Karpas-422 (cell line): ENCODE measurements around the gene KRT25. TPM values are rescaled to one million over a fixed set of nuclear protein-coding genes. Genes with fewer than 3 reads are reported as not detected.

Source experiments
- DNase-seq: peaks from one replicate; pipeline ENCODE4 v3.0.0-alpha.2; 2015
- H2AFZ ChIP-seq: fragments of 200-600 bp; sonication (generic); 2 replicates; pipeline ENCODE4 v1.6.1; 2014; ENCODE audit warnings: antibody characterized with exemption, low read length, mixed read lengths
- H3K27ac ChIP-seq: fragments of 200-600 bp; sonication (generic); 2 replicates; pipeline ENCODE4 v1.5.1; 2014; ENCODE audit warnings: mild to moderate bottlenecking, low read length, moderate library complexity
- H3K27me3 ChIP-seq: fragments of 200-600 bp; sonication (generic); 2 replicates; pipeline ENCODE4 v1.6.1; 2014; ENCODE audit warnings: low read length, mixed read lengths
- H3K36me3 ChIP-seq: fragments of 200-600 bp; sonication (generic); 2 replicates; pipeline ENCODE4 v1.6.1; 2014; ENCODE audit warnings: low read length, mixed read lengths; ENCODE audit not compliant: insufficient read depth
- H3K4me1 ChIP-seq: fragments of 200-600 bp; sonication (generic); 2 replicates; pipeline ENCODE4 v1.6.1; 2014; ENCODE audit warnings: mild to moderate bottlenecking, low read length, mixed read lengths
- H3K4me2 ChIP-seq: fragments of 200-600 bp; sonication (generic); 2 replicates; pipeline ENCODE4 v1.6.1; 2014; ENCODE audit warnings: low read length, low read depth, mild to moderate bottlenecking; ENCODE audit not compliant: poor library complexity, severe bottlenecking
- H3K4me3 ChIP-seq: fragments of 200-600 bp; sonication (generic); 2 replicates; pipeline ENCODE4 v1.5.1; 2014; ENCODE audit warnings: mild to moderate bottlenecking, antibody characterized with exemption, low read length, mixed read lengths
- H3K79me2 ChIP-seq: fragments of 200-600 bp; sonication (generic); 2 replicates; pipeline ENCODE4 v1.6.1; 2014; ENCODE audit warnings: mild to moderate bottlenecking, low read length, mixed read lengths
- H3K9ac ChIP-seq: fragments of 200-600 bp; sonication (generic); 2 replicates; pipeline ENCODE4 v1.6.0; 2014; ENCODE audit warnings: low read length
- H3K9me2 ChIP-seq: fragments of 200-600 bp; sonication (generic), shearing (Covaris generic); replicated peaks from 2 replicates; pipeline ENCODE4 v1.6.0; 2014; ENCODE audit warnings: mild to moderate bottlenecking, low read length, moderate library complexity; ENCODE audit not compliant: insufficient read depth
- H3K9me3 ChIP-seq: fragments of 300-700, 200-600 bp; sonication (generic); 2 replicates; pipeline ENCODE4 v1.6.1; 2014; ENCODE audit warnings: low read length, mixed read lengths
- H4K20me1 ChIP-seq: fragments of 200-600 bp; sonication (generic); 2 replicates; pipeline ENCODE4 v1.6.1; 2014; ENCODE audit warnings: mild to moderate bottlenecking, antibody characterized with exemption, low read length, low read depth; ENCODE audit not compliant: insufficient read depth
- total RNA-seq: library from RNA; depleted of rRNA; stranded (reverse); fragments of >200 nt; shearing (Covaris generic); gene quantifications from 2 replicates; pipeline ENCODE4 v1.2.3, GENCODE V29; 2014; ENCODE audit warnings: low replicate concordance

The KRT25 gene
- total RNA-seq, 1 experiment from 2014 or later: not detected

DNA sequence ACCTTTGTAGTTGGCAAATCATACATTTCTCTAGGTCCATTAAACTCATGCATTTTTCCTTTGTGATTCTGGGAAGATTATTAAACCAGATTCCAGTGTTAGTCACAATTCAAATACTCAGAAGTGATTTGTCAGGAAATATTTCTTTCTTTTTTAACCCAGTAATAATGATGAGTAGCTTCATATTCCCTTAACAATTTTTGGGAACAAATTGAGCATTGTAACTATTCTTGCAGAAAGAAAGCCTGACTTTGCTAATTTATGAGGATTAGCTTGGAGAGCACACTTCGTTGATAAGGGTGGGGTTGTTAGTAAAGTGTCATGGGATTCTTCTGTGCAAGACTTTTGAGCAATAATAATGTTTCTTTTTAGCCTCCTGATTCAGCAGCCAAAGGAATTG, 32.9 kb downstream of the KRT25 start:
- Histone ChIP-seq H3K27ac (no peak overlapping the region), H3K4me2 (no peak overlapping the region), H3K36me3 (no peaks in the 10 kb centered on the region), H3K27me3 (no peaks in the 10 kb centered on the region), H3K9me3 (no peaks in the 10 kb centered on the region), H3K79me2 (no peaks in the 10 kb centered on the region), H4K20me1 (no peaks in the 10 kb centered on the region), H3K4me1 (no peaks in the 10 kb centered on the region), H3K4me3 (no peak overlapping the region), H3K9me2 (no peaks in the 10 kb centered on the region), H2AFZ (no peak overlapping the region), H3K9ac (no peak overlapping the region)
- DNase-seq: no peak

DNA sequence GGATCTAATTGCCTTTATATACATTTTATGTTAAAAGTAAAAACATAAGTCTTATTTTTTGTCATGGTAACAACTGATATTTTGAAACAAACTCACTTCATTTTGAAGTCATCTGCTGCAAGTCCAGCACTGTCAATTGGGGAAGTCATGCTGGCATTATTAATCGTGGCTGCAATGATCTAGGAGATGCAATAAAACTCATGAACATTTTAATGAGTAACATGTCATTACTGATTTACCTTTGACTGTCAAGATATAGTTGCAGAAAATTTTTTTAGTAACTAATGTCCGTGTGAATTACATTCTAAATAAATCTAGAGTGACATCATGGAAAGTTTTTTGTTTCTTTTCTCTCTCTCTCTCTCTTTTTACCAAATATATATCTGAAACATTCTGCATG, 34.2 kb downstream of the KRT25 start:
- Histone ChIP-seq H3K4me2 (no peak overlapping the region), H3K27ac (no peak overlapping the region), H3K36me3 (no peaks in the 10 kb centered on the region), H2AFZ (no peak overlapping the region), H3K79me2 (no peaks in the 10 kb centered on the region), H3K9me3 (no peaks in the 10 kb centered on the region), H3K9me2 (no peaks in the 10 kb centered on the region), H3K27me3 (no peaks in the 10 kb centered on the region), H3K9ac (no peak overlapping the region), H4K20me1 (no peaks in the 10 kb centered on the region), H3K4me1 (no peaks in the 10 kb centered on the region), H3K4me3 (no peak overlapping the region)
- DNase-seq: no peak

DNA sequence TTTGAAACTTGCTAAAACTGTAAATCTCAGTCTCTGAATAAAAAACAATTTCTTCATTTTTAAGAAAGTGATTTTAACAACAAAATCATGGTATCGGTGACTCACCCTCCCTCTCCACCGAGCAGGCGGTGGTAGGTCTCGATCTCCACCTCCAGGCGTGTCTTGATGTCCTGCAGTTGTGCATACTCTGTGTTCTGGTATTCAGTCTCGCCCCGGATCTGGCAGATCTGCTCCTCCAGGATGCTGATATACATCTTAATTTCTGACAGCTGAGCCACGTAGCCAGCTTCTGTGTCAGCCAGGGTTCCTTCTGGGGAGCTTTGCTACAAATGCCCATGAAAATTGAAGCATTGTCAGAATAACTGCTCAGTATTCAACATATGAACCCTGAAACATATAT, 36.2 kb downstream of the KRT25 start:
- no peak for DNase-seq
- Histone ChIP-seq H3K4me1 (no peaks in the 10 kb centered on the region), H2AFZ (no peak overlapping the region), H3K4me3 (no peak overlapping the region), H3K4me2 (no peak overlapping the region), H3K27me3 (no peaks in the 10 kb centered on the region), H3K79me2 (no peaks in the 10 kb centered on the region), H3K27ac (no peak overlapping the region), H4K20me1 (no peaks in the 10 kb centered on the region), H3K9ac (no peak overlapping the region), H3K9me2 (no peaks in the 10 kb centered on the region), H3K36me3 (no peaks in the 10 kb centered on the region), H3K9me3 (no peaks in the 10 kb centered on the region)

DNA sequence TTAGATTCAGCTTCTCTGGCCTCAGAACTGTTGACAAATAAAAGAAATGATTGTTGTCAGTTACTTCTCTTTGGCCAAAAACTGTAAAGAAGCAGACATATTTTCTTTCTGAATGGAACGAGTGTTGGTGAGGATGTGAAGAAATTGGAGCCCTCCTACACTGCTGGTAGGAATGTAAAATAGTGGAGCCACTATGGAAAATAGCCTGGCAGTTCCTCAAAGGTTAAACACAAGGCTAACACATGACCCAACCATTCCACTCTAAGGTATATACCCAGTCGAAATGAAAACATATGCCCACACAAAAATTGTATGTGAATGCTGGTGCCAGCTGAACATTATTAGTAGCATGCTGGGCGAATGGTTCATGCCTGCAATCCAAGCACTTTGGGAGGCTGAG, 37.4 kb downstream of the KRT25 start:
- H3K4me1 ChIP-seq: no peaks in the 10 kb centered on the region
- H3K9me3 ChIP-seq: no peaks in the 10 kb centered on the region
- no peaks in the 10 kb centered on the region for H3K36me3 ChIP-seq
- H2AFZ ChIP-seq: no peak overlapping the region
- no peaks in the 10 kb centered on the region for H4K20me1 ChIP-seq
- no peak for DNase-seq
- H3K27me3 ChIP-seq: no peaks in the 10 kb centered on the region
- H3K27ac ChIP-seq: no peak overlapping the region
- H3K4me2 ChIP-seq: no peak overlapping the region
- H3K79me2 ChIP-seq: no peaks in the 10 kb centered on the region
- H3K9me2 ChIP-seq: no peaks in the 10 kb centered on the region
- H3K4me3 ChIP-seq: no peak overlapping the region
- H3K9ac ChIP-seq: no peak overlapping the region

DNA sequence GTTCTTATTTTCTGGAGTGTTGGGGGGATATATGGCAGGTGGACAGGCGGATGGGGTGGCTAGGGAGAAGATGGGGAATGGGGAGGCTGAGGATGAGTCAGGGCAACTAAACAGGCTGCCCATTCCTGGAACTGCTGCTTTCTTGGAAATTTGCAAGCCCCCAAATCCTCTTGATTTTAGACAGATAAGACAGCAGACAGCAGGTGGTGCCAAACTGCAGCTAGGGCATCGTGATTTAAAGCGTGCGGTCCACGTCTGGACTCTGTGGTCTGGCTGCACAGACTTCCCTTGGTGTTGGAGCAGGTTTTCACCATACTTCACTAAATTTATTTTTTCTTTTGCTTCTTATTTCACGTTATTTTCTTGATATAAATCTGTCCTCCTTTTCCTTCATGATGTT, 40.7 kb downstream of the KRT25 start:
- Histone ChIP-seq H3K27ac (no peak overlapping the region), H3K27me3 (no peaks in the 10 kb centered on the region), H2AFZ (no peak overlapping the region), H3K79me2 (no peaks in the 10 kb centered on the region), H4K20me1 (no peaks in the 10 kb centered on the region), H3K4me3 (no peak overlapping the region), H3K4me2 (no peak overlapping the region), H3K9me3 (no peaks in the 10 kb centered on the region), H3K4me1 (no peaks in the 10 kb centered on the region), H3K9ac (no peak overlapping the region), H3K36me3 (no peaks in the 10 kb centered on the region), H3K9me2 (no peaks in the 10 kb centered on the region)
- DNase-seq: no peak

DNA sequence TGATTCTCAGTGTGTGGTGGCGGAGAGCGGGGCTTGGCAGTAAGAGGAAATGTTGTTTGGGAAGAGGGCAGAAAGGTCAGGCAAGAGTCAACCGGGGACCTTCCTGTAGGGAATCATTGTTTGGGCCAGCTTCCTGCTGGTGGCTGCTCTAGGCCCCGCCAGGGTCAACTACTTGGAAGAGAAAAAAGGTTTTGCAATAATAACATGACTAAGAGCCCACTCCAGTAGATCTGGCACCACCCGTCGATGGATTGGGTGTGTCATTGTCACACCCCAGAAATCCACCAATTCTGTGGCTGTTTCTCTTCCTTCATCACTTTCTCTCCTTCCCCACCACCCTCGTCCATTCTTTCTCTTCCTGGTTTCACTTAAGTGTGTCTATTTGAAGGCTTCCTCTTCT, 47.4 kb downstream of the KRT25 start:
- no peaks in the 10 kb centered on the region for H3K4me1 ChIP-seq
- H3K9me3 ChIP-seq: no peaks in the 10 kb centered on the region
- DNase-seq: no peak
- H3K9me2 ChIP-seq: no peaks in the 10 kb centered on the region
- no peak overlapping the region for H2AFZ ChIP-seq
- no peaks in the 10 kb centered on the region for H3K79me2 ChIP-seq
- H3K36me3 ChIP-seq: no peaks in the 10 kb centered on the region
- no peak overlapping the region for H3K9ac ChIP-seq
- no peaks in the 10 kb centered on the region for H3K27me3 ChIP-seq
- H3K27ac ChIP-seq: no peak overlapping the region
- H4K20me1 ChIP-seq: no peaks in the 10 kb centered on the region
- no peak overlapping the region for H3K4me3 ChIP-seq
- H3K4me2 ChIP-seq: no peak overlapping the region

DNA sequence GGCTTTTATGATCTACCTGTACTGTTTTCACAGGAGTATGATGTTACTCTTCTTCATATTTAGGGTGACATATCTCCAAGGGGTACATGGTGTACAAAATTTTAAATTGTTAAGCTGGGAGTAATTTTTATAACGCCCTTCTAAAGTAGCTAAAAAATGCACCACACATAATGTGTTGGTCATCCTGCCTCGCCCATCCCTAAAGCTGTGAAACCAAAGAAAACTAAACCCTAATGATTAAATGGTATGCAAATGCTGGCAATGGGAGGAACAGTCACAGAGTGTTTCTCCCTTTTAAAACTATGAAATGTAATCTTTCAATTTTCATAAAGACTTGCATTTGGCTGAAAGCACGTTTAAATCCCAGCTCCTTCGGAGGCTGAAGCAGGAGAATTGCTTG, 49.5 kb downstream of the KRT25 start:
- no peak overlapping the region for H3K4me2 ChIP-seq
- H3K36me3 ChIP-seq: no peaks in the 10 kb centered on the region
- H2AFZ ChIP-seq: no peak overlapping the region

DNA sequence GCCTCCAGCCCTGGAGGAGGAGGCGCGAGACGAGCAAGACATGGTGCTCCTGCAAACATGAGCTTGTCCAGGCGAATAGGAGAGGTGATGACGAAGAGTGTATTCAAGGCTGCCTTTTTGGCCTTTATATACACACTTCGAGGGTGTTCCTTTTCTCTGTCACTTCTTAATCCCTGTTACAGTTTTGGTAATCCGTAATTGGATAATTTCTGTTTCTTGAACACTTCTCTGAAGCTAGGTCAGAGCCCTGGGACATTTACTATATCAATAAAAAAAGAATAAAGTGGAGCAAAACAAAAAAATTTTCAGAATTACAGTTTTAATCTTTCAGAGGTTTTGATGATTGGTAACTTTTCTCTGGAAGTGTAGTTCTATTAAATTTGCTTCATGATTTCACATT, 51.5 kb downstream of the KRT25 start, which contains the start of gene KRT24:
Gene KRT24 (minus strand): TSS at position 101 of the 400 bp plus-strand sequence. CDS start 59 bp downstream, at position 42.
- no peaks in the 10 kb centered on the region for H3K79me2 ChIP-seq
- H3K36me3 ChIP-seq: no peaks in the 10 kb centered on the region
- H3K27me3 ChIP-seq: no peaks in the 10 kb centered on the region
- no peak within 1 kb of the TSS for H3K27ac ChIP-seq
- H3K9me3 ChIP-seq: no peaks in the 10 kb centered on the region
- no peaks in the 10 kb centered on the region for H4K20me1 ChIP-seq
- no peak within 1 kb of the TSS for H2AFZ ChIP-seq
- no peaks in the 10 kb centered on the region for H3K9me2 ChIP-seq
- no peak within 1 kb of the TSS for H3K4me3 ChIP-seq
- no peak within 1 kb of the TSS for H3K9ac ChIP-seq
- no peak for DNase-seq
- no peak within 1 kb of the TSS for H3K4me2 ChIP-seq
- no peaks in the 10 kb centered on the region for H3K4me1 ChIP-seq

More for the DNA sequence above, 49.5 kb downstream of the KRT25 start:
- no peaks in the 10 kb centered on the region for H3K27me3 ChIP-seq
- no peaks in the 10 kb centered on the region for H4K20me1 ChIP-seq
- no peaks in the 10 kb centered on the region for H3K9me3 ChIP-seq
- no peaks in the 10 kb centered on the region for H3K79me2 ChIP-seq
- no peaks in the 10 kb centered on the region for H3K4me1 ChIP-seq
- no peak overlapping the region for H3K4me3 ChIP-seq
- no peak overlapping the region for H3K9ac ChIP-seq
- no peak for DNase-seq
- H3K27ac ChIP-seq: no peak overlapping the region
- no peaks in the 10 kb centered on the region for H3K9me2 ChIP-seq

DNA sequence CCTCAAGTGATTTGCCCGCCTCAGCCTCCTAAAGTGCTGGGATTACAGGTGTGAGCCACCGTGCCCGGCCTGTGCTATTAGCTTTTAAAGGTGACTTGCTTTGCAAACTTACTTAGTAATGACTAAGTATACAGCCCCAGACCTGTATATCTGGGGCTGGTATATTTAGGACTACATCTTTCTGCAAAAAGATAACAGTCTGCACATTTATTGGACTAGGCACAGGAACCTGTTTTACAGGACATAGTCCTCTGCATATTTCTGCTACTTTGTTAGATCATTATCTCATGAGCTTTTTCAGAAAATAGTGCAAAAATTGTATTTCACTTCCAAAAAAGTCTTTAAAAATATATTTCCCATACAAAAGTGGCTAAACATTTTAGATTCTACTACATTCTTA, 52.9 kb downstream of the KRT25 start:
- Histone ChIP-seq H3K9me2 (no peaks in the 10 kb centered on the region), H3K4me3 (no peak overlapping the region), H3K9ac (no peak overlapping the region), H3K9me3 (no peaks in the 10 kb centered on the region), H2AFZ (no peak overlapping the region), H3K27ac (no peak overlapping the region), H3K79me2 (no peaks in the 10 kb centered on the region), H4K20me1 (no peaks in the 10 kb centered on the region), H3K4me2 (no peak overlapping the region), H3K27me3 (no peaks in the 10 kb centered on the region), H3K4me1 (no peaks in the 10 kb centered on the region), H3K36me3 (no peaks in the 10 kb centered on the region)
- no peak for DNase-seq
